Heart left ventricle (tissue), 16 donors: ENCODE measurements around the gene TNFRSF6B. TPM values are rescaled to one million over a fixed set of nuclear protein-coding genes. Genes with fewer than 3 reads are reported as not detected.

Experiments used
- ATAC-seq, 4 donors: fragments of 200-7000 bp; cut with Tn5 transposase; one replicate each; pipeline ENCODE4 v1.9.1; 2020 to 2022; ENCODE audit warnings: moderate library complexity in 4 of 4, mild to moderate bottlenecking in 3 of 4, moderate number of reproducible peaks in 1 of 4
- DNase-seq, 5 donors: peaks; one replicate each; pipeline ENCODE4 v3.0.0-alpha.2; 2020
- H3K27ac ChIP-seq, 12 donors: fragments of 200-600 bp; sonication (generic) in 4 of 12; one replicate each; pipeline versions ENCODE4 v1.5.0 to v1.8.0; 2016 to 2022; ENCODE audit warnings: mild to moderate bottlenecking in 2 of 12
- H3K27me3 ChIP-seq, 9 donors: fragments of 200-600 bp; sonication (generic) in 2 of 9; one replicate each; pipeline versions ENCODE4 v1.5.1 to v1.8.0; 2016 to 2022; ENCODE audit warnings: mild to moderate bottlenecking in 3 of 9
- H3K36me3 ChIP-seq, 9 donors: fragments of 200-600 bp; sonication (generic) in 2 of 9; one replicate each; pipeline versions ENCODE4 v1.5.0 to v1.8.0; 2018 to 2022; ENCODE audit warnings: mild to moderate bottlenecking in 2 of 9
- H3K4me1 ChIP-seq, 12 donors: fragments of 200-600 bp; sonication (generic) in 4 of 12; one replicate each; pipeline versions ENCODE4 v1.5.0 to v1.8.0; 2016 to 2022; ENCODE audit warnings: mild to moderate bottlenecking in 3 of 12
- H3K4me3 ChIP-seq, 12 donors: fragments of 200-600 bp; sonication (generic) in 4 of 12; one replicate each; pipeline versions ENCODE4 v1.5.0 to v1.8.0; 2017 to 2022; ENCODE audit warnings: mild to moderate bottlenecking in 9 of 12, moderate library complexity in 4 of 12
- H3K9me3 ChIP-seq, 12 donors: fragments of 200-600 bp; sonication (generic) in 4 of 12; one replicate each; pipeline versions ENCODE4 v1.5.0 to v1.8.0; 2016 to 2022; ENCODE audit warnings: mild to moderate bottlenecking in 1 of 12
- POLR2A ChIP-seq, 2 donors: fragments of 450-650 bp; IDR thresholded peaks; one replicate each; pipeline ENCODE4 v1.6.1; 2017; ENCODE audit warnings: antibody characterized with exemption in 2 of 2, mild to moderate bottlenecking in 2 of 2, moderate library complexity in 2 of 2
- WGBS, 4 donors: extraction: QIAGEN DNeasy Blood & Tissue Kit in 2 of 4; methylation state at CpG; one replicate each; pipeline versions ENCODE4 v1.1.5 to v1.1.7; 2013 to 2018; 5-methylcytosine and 5-hydroxymethylcytosine counted together
- intact Hi-C, 10 donors: fragments of 100-400 bp; cut with DNase I; formaldehyde crosslinking; loops; one replicate each; pipeline versions ENCODE4 v1.11.1 to v1.14.2; 2022
- polyA plus RNA-seq, 2 donors: library from polyadenylated mRNA; stranded (reverse); fragments of 200-250 nt; gene quantifications; one replicate each; pipeline ENCODE4 v1.2.3, GENCODE V29; 2013
- total RNA-seq, 9 donors: library from RNA; depleted of rRNA in 2 of 9; stranded (reverse); fragments of >200 nt in 2 of 9; fragmentation: NEBNext Ultra II Directional in 3 of 9; extraction: Animal tissue kit (Norgen Biotek cat#: 25700) in 3 of 9; gene quantifications; one replicate each; pipeline versions ENCODE4 v1.1.0 to v1.2.4, GENCODE V29; 2016 to 2023
- TF ChIP-seq, protein P1 (sequence below), 12 donors: fragments of 200-600 bp; sonication (generic) in 4 of 12; IDR thresholded peaks; one replicate each; pipeline versions ENCODE4 v1.5.0 to v1.8.0; 2018 to 2022; ENCODE audit warnings: antibody characterized with exemption in 12 of 12, mild to moderate bottlenecking in 5 of 12
- donor health status: ischemic (EF 13 %, LVEDD 7.1; RV severe dilation, severe dysfunction).
- donor health status: healthy with polysubstance abuse.
- donor health status: DM: no; HTN: yes; CAD: no.
- donor health status: DM: no; HTN: no; CAD: no.
- donor health status: ischemic (EF 25% LVEDD 6.9; RV normal size, moderate dysfunction).
- donor health status: ischemic (EF 25% LVEDD 5.7; RV mildly dilated, moderate dysfunction).
- donor health status: healthy.
- donor health status: DM: yes; HTN: yes; CAD: no.
- donor health status: ischemic (EF 35%, LVEDD 5.7; RV mildly dilated, moderate dysfunction).
- donor health status: nonischemic (EF 11% LVEDD 7.7; RV severe dilation, severe dysfunction).
- donor health status: DM: yes; HTN: yes; CAD: no.
- donor health status: PGD.
- donor health status: ischemic (EF 29% LVEDD 5.4; RV normal size, mild dysfunction).
- donor health status: nonischemic (EF 23%, LVEDD 6.1; RV moderate dilation, normal function).

TNFRSF6B gene
- total and polyA plus RNA-seq, 11 donors, result 0.42 to 6.4 (median 1.7) TPM; not detected in 1

- no peak for ATAC-seq
- WGBS, 4 donors, result 67 to 76% (median 71%) methylated on average over 14 to 20 of the region's 20 CpGs
- H3K4me1 ChIP-seq, result peaks cover 19 to 57% (median 36%) of the 10 kb centered on the region in 12 donors
Observed at GRCh38 chr20:63692436-63693082, 3.9 kb upstream of the TNFRSF6B start.

GRCh38 chr20:63693083-63693732 lies 3.2 kb upstream of the TNFRSF6B start:
- intact Hi-C loops, result loop anchor here in 1 of 10 donors (10.0 kb wide), 1 partner anchor 282 kb away; the partner anchor contains the start of gene SAMD10
- Histone ChIP-seq H3K9me3 (no peaks in the 10 kb centered on the region), H3K27me3 (no peaks in the 10 kb centered on the region), H3K4me1 (peaks cover 13 to 57% (median 30%) of the 10 kb centered on the region in 12 donors), H3K36me3 (peaks cover 0 to 35% (median 13%) of the 10 kb centered on the region in 9 donors), H3K27ac (peak overlapping the region in 1 of 12 donors; percentile 61), H3K4me3 (no peak overlapping the region)
- TF ChIP-seq POLR2A (IDR thresholded peaks at IDR 0.05), result no peak
- TF ChIP-seq, protein P1, sequence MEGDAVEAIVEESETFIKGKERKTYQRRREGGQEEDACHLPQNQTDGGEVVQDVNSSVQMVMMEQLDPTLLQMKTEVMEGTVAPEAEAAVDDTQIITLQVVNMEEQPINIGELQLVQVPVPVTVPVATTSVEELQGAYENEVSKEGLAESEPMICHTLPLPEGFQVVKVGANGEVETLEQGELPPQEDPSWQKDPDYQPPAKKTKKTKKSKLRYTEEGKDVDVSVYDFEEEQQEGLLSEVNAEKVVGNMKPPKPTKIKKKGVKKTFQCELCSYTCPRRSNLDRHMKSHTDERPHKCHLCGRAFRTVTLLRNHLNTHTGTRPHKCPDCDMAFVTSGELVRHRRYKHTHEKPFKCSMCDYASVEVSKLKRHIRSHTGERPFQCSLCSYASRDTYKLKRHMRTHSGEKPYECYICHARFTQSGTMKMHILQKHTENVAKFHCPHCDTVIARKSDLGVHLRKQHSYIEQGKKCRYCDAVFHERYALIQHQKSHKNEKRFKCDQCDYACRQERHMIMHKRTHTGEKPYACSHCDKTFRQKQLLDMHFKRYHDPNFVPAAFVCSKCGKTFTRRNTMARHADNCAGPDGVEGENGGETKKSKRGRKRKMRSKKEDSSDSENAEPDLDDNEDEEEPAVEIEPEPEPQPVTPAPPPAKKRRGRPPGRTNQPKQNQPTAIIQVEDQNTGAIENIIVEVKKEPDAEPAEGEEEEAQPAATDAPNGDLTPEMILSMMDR (IDR thresholded peaks at IDR 0.05), result no peak
- DNase-seq, result peak in 2 of 5 donors; percentile 21 to 58
- ATAC-seq, result no peak
- WGBS, 4 donors, result 79 to 90% (median 89%) methylated on average over 4 to 10 of the region's 10 CpGs

More at GRCh38 chr20:63692436-63693082, 3.9 kb upstream of the TNFRSF6B start:
- DNase-seq, result peak in 2 of 5 donors; percentile 39 to 58
- intact Hi-C loops, result loop anchor here in 1 of 10 donors (10.0 kb wide), 1 partner anchor 282 kb away; the partner anchor contains the start of gene SAMD10
- Histone ChIP-seq H3K27ac (peak overlapping the region in 2 of 12 donors; percentile 11 to 61), H3K4me3 (no peak overlapping the region), H3K9me3 (no peaks in the 10 kb centered on the region), H3K27me3 (no peaks in the 10 kb centered on the region), H3K36me3 (peaks cover 0 to 32% (median 13%) of the 10 kb centered on the region in 9 donors)
- no peak for TF ChIP-seq POLR2A (IDR thresholded peaks at IDR 0.05)
- TF ChIP-seq, protein P1 (IDR thresholded peaks at IDR 0.05), result no peak

DNA sequence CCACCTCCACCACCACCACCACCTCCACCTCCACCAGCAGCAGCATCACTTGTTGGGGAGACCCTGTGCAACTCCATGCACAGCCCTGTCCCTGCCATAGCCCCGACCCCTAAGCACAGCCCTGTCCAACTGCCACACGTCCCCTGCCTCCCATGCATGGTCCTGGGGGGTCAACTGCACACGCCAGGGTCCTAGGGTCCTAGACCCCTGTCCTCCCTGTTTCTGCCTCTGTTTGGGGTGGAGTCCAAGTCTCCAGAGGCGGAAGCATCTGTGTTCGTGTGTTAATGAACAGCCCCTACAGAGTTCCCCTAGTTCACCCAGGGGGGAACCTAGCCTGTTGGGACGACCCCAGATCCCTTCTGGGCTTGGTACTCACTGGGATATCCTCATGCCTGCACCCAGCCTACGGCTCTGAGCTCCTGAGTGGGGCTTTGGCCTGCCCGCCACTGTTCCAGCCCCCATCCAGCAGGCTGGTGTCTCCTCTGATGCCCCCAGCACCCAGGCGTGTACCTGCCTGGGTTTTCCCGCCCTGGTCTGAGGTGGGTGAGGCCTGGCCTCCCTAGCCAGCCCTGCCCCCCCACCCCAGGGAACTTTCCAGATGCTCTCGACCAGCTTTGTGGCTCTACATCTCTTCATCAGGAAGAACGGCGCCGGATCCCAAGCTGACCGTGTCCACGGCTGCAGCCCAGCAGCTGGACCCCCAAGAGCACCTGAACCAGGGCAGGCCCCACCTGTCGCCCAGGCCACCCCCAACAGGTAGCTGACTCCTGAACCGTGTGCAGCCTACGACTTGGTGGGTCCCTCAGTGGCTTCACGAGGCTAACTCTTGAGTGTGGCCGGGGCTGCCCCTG lies 2.5 kb upstream of the TNFRSF6B start:
- H3K4me1 ChIP-seq, result peaks cover 11 to 57% (median 30%) of the 10 kb centered on the region in 12 donors
- DNase-seq, result no peak
- intact Hi-C loops, result loop anchor here in 1 of 10 donors (10.0 kb wide), 1 partner anchor 281 kb away; the partner anchor contains the start of gene SAMD10
- H3K27me3 ChIP-seq, result no peaks in the 10 kb centered on the region
- H3K36me3 ChIP-seq, result peaks cover 0 to 39% (median 13%) of the 10 kb centered on the region in 9 donors
- peak overlapping the region in 1 of 12 donors; percentile 17 for H3K27ac ChIP-seq
- 92 to 97% (median 94%) methylated on average over 18 to 21 of the region's 21 CpGs for WGBS, 4 donors
- no peak for TF ChIP-seq POLR2A (IDR thresholded peaks at IDR 0.05)
- TF ChIP-seq, protein P1 (IDR thresholded peaks at IDR 0.05), result no peak
- H3K9me3 ChIP-seq, result no peaks in the 10 kb centered on the region
- H3K4me3 ChIP-seq, result no peak overlapping the region
- ATAC-seq, result no peak
